ENCODE results near the gene ANKRD24. TPM values are rescaled to one million over a fixed set of nuclear protein-coding genes. Genes with fewer than 3 reads are reported as not detected.
"Not testable (repeated sequence)": the region's sequence is repeated elsewhere in the genome, so short reads cannot be mapped to it uniquely, and the experiment has no call there.

ANKRD24 gene
- total RNA-seq, 6 experiments from 2014 or later, result 0.11 to 0.81 (median 0.54) TPM

GRCh38 chr19:4225885-4226284, 43.4 kb downstream of the ANKRD24 start:
- Mint-ChIP-seq H3K4me1 (ENCODE audit: low read depth) (no peaks in the 10 kb centered on the region), H3K27me3 (ENCODE audit: insufficient read depth) (peaks cover 5% of the 10 kb centered on the region), H3K4me3 (no peak overlapping the region), H3K27ac (no peak overlapping the region), H3K9me3 (no peaks in the 10 kb centered on the region), H3K36me3 (ENCODE audit: low read depth) (no peaks in the 10 kb centered on the region)
- TF ChIP-seq CTCF (IDR thresholded peaks at IDR 0.05), result no peak
- DNase-seq, result no peak

GRCh38 chr19:4227771-4228170, 45.3 kb downstream of the ANKRD24 start:
- Mint-ChIP-seq H3K27me3 (ENCODE audit: insufficient read depth) (peaks cover 5% of the 10 kb centered on the region), H3K36me3 (ENCODE audit: low read depth) (no peaks in the 10 kb centered on the region), H3K4me1 (ENCODE audit: low read depth) (no peaks in the 10 kb centered on the region), H3K27ac (no peak overlapping the region), H3K9me3 (no peaks in the 10 kb centered on the region), H3K4me3 (no peak overlapping the region)
- TF ChIP-seq CTCF (IDR thresholded peaks at IDR 0.05), result no peak
- DNase-seq, result no peak

DNA sequence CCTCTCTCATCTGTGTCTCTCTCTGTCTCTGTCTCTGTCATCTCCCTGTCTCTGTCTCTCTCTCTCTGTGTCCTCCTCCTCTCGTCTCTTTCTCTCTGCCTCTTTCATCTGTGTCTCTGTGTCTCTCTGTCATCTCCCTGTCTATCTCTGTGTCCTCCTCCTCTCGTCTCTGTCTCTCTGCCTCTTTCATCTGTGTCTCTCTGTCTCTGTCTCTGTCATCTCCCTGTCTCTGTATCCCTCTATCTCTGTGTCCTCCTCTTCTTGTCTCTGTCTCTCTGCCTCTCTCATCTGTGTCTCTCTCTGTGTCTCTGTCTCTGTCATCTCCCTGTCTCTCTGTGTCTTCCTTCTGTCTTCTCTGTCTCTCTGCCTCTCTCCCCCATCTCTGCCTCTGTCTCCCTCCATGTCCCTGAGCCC, 46.3 kb downstream of the ANKRD24 start:
- Mint-ChIP-seq H3K4me3 (no peak overlapping the region), H3K4me1 (ENCODE audit: low read depth) (no peaks in the 10 kb centered on the region), H3K27ac (no peak overlapping the region), H3K9me3 (no peaks in the 10 kb centered on the region), H3K36me3 (ENCODE audit: low read depth) (no peaks in the 10 kb centered on the region), H3K27me3 (ENCODE audit: insufficient read depth) (peaks cover 5% of the 10 kb centered on the region; the same call in 1 of the 2 replicates)
- DNase-seq, result no peak
- no peak for TF ChIP-seq CTCF (IDR thresholded peaks at IDR 0.05)

GRCh38 chr19:4229179-4229931, 46.9 kb downstream of the ANKRD24 start, which contains the start of gene EBI3:
Gene EBI3, plus strand, starts transcription at chr19:4229523. Its CDS starts 28 bp downstream, at chr19:4229551.
- Mint-ChIP-seq H3K27ac (peak within 1 kb of the TSS; percentile 47; the same call in 1 of the 2 replicates), H3K9me3 (no peaks in the 10 kb centered on the region), H3K36me3 (ENCODE audit: low read depth) (no peaks in the 10 kb centered on the region), H3K27me3 (ENCODE audit: insufficient read depth) (peaks cover 6% of the 10 kb centered on the region; the same call in 1 of the 2 replicates), H3K4me1 (ENCODE audit: low read depth) (no peaks in the 10 kb centered on the region), H3K4me3 (no peak within 1 kb of the TSS)
- DNase-seq, result no peak
- no peak for TF ChIP-seq CTCF (IDR thresholded peaks at IDR 0.05)

GRCh38 chr19:4230237-4230636, 47.7 kb downstream of the ANKRD24 start:
- H3K36me3 Mint-ChIP-seq (ENCODE audit: low read depth); H3K27ac Mint-ChIP-seq; H3K4me3 Mint-ChIP-seq; H3K9me3 Mint-ChIP-seq; DNase-seq; H3K4me1 Mint-ChIP-seq (ENCODE audit: low read depth): not testable (repeated sequence)
- peaks cover 13% of the 10 kb centered on the region for H3K27me3 Mint-ChIP-seq (ENCODE audit: insufficient read depth)

- not testable (repeated sequence) for H3K4me3 Mint-ChIP-seq; H3K36me3 Mint-ChIP-seq (ENCODE audit: low read depth); H3K27ac Mint-ChIP-seq
Observed at GRCh38 chr19:4231521-4231920, 49.0 kb downstream of the ANKRD24 start.

GRCh38 chr19:4232139-4232538, 49.6 kb downstream of the ANKRD24 start:
- H3K27me3 Mint-ChIP-seq (ENCODE audit: insufficient read depth), result peaks cover 13% of the 10 kb centered on the region
- H3K4me1 Mint-ChIP-seq (ENCODE audit: low read depth); DNase-seq; H3K27ac Mint-ChIP-seq; H3K36me3 Mint-ChIP-seq (ENCODE audit: low read depth); H3K4me3 Mint-ChIP-seq; H3K9me3 Mint-ChIP-seq: not testable (repeated sequence)

More at GRCh38 chr19:4231521-4231920, 49.0 kb downstream of the ANKRD24 start:
- not testable (repeated sequence) for H3K4me1 Mint-ChIP-seq (ENCODE audit: low read depth); H3K27me3 Mint-ChIP-seq (ENCODE audit: insufficient read depth); H3K9me3 Mint-ChIP-seq; DNase-seq

Measured in HFFc6 (cell line).